ENCODE measurements around the gene ARHGAP26. TPM values are rescaled to one million over a fixed set of nuclear protein-coding genes. Genes with fewer than 3 reads are reported as not detected.

Gene ARHGAP26
- total RNA-seq, 1 experiment from 2014 or later = 39.8 TPM

DNA sequence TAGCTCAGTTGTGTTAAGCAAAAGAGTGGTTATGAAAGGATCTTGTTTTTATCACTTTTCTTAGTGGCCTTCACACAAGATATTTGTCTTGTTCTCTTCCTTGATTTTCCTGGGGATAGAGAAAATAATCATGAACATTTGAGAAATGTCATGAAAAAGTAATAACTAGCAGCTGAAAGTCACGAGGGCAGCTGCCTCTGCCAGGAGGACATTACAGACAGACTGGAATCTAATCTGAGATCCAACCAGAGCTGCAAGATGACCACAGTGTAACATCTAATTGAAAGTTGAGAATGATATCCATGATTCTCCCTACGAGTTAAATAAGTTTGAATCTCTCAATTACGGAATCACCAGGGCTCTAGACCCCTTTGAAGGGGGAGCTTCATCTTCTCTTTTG lies 274.9 kb downstream of the ARHGAP26 start:
- no peaks in the 10 kb centered on the region for H3K9me2 ChIP-seq (replicated peaks; ENCODE audit: insufficient read depth, low read length)
- H3K27me3 ChIP-seq (ENCODE audit: low read length) = no peaks in the 10 kb centered on the region
- H3K4me3 ChIP-seq (ENCODE audit: low read length) = no peak overlapping the region
- no peaks in the 10 kb centered on the region for H3K36me3 ChIP-seq (ENCODE audit: insufficient read depth, low read length)
- H3K4me2 ChIP-seq (ENCODE audit: low read depth, low read length, poor library complexity, severe bottlenecking) = peak overlapping the region; percentile 10
- H3K9me3 ChIP-seq (ENCODE audit: low read length) = no peaks in the 10 kb centered on the region
- no peak for DNase-seq
- peak overlapping the region; percentile 33 for H3K9ac ChIP-seq (ENCODE audit: low read length)
- peak overlapping the region; percentile 60; the same call in 1 of the 2 replicates for H2AFZ ChIP-seq (ENCODE audit: low read length)
- no peaks in the 10 kb centered on the region for H4K20me1 ChIP-seq (ENCODE audit: insufficient read depth, low read depth, low read length)
- no peaks in the 10 kb centered on the region for H3K79me2 ChIP-seq (ENCODE audit: low read length)
- H3K27ac ChIP-seq (ENCODE audit: low read length) = peak overlapping the region; percentile 95
- H3K4me1 ChIP-seq (ENCODE audit: low read length) = peaks cover 83% of the 10 kb centered on the region

- no peaks in the 10 kb centered on the region for H3K36me3 ChIP-seq (ENCODE audit: insufficient read depth, low read length)
- H3K4me1 ChIP-seq (ENCODE audit: low read length) = peaks cover 83% of the 10 kb centered on the region
- H3K4me2 ChIP-seq (ENCODE audit: low read depth, low read length, poor library complexity, severe bottlenecking) = no peak overlapping the region
- no peaks in the 10 kb centered on the region for H3K79me2 ChIP-seq (ENCODE audit: low read length)
- H3K27me3 ChIP-seq (ENCODE audit: low read length) = no peaks in the 10 kb centered on the region
- H3K27ac ChIP-seq (ENCODE audit: low read length) = peak overlapping the region; percentile 85
- peak overlapping the region; percentile 68; the same call in 1 of the 2 replicates for H2AFZ ChIP-seq (ENCODE audit: low read length)
- no peaks in the 10 kb centered on the region for H4K20me1 ChIP-seq (ENCODE audit: insufficient read depth, low read depth, low read length)
- H3K4me3 ChIP-seq (ENCODE audit: low read length) = no peak overlapping the region
- no peaks in the 10 kb centered on the region for H3K9me3 ChIP-seq (ENCODE audit: low read length)
- H3K9ac ChIP-seq (ENCODE audit: low read length) = no peak overlapping the region
- DNase-seq = no peak
- H3K9me2 ChIP-seq (replicated peaks; ENCODE audit: insufficient read depth, low read length) = no peaks in the 10 kb centered on the region
Observed at GRCh38 chr5:143046314-143046713, 276.1 kb downstream of the ARHGAP26 start.

- Histone ChIP-seq H3K9me2 (replicated peaks; ENCODE audit: insufficient read depth, low read length) (no peaks in the 10 kb centered on the region), H3K27me3 (ENCODE audit: low read length) (no peaks in the 10 kb centered on the region), H3K79me2 (ENCODE audit: low read length) (no peaks in the 10 kb centered on the region), H3K36me3 (ENCODE audit: insufficient read depth, low read length) (no peaks in the 10 kb centered on the region), H3K4me3 (ENCODE audit: low read length) (0 out of 2 replicates have a peak overlapping the region, but pooled peaks have one; percentile 7), H2AFZ (ENCODE audit: low read length) (peak overlapping the region; percentile 68), H3K27ac (ENCODE audit: low read length) (peak overlapping the region; percentile 85), H4K20me1 (ENCODE audit: insufficient read depth, low read depth, low read length) (no peaks in the 10 kb centered on the region), H3K4me1 (ENCODE audit: low read length) (peaks cover 83% of the 10 kb centered on the region), H3K4me2 (ENCODE audit: low read depth, low read length, poor library complexity, severe bottlenecking) (peak overlapping the region; percentile 40), H3K9me3 (ENCODE audit: low read length) (no peaks in the 10 kb centered on the region), H3K9ac (ENCODE audit: low read length) (peak overlapping the region; percentile 44)
- DNase-seq = no peak
Observed at GRCh38 chr5:143047091-143047490, 276.9 kb downstream of the ARHGAP26 start.

- peak overlapping the region; percentile 97 for H3K27ac ChIP-seq (ENCODE audit: low read length)
- H4K20me1 ChIP-seq (ENCODE audit: insufficient read depth, low read depth, low read length) = no peaks in the 10 kb centered on the region
- no peaks in the 10 kb centered on the region for H3K79me2 ChIP-seq (ENCODE audit: low read length)
- no peaks in the 10 kb centered on the region for H3K9me2 ChIP-seq (replicated peaks; ENCODE audit: insufficient read depth, low read length)
- DNase-seq = no peak
- no peaks in the 10 kb centered on the region for H3K9me3 ChIP-seq (ENCODE audit: low read length)
- H3K4me2 ChIP-seq (ENCODE audit: low read depth, low read length, poor library complexity, severe bottlenecking) = peak overlapping the region; percentile 66
- H3K27me3 ChIP-seq (ENCODE audit: low read length) = no peaks in the 10 kb centered on the region
- peak overlapping the region; percentile 62 for H2AFZ ChIP-seq (ENCODE audit: low read length)
- H3K9ac ChIP-seq (ENCODE audit: low read length) = peak overlapping the region; percentile 67
- peaks cover 83% of the 10 kb centered on the region for H3K4me1 ChIP-seq (ENCODE audit: low read length)
- no peaks in the 10 kb centered on the region for H3K36me3 ChIP-seq (ENCODE audit: insufficient read depth, low read length)
- H3K4me3 ChIP-seq (ENCODE audit: low read length) = no peak overlapping the region
Observed at GRCh38 chr5:143050183-143050582, 280.0 kb downstream of the ARHGAP26 start.

DNA sequence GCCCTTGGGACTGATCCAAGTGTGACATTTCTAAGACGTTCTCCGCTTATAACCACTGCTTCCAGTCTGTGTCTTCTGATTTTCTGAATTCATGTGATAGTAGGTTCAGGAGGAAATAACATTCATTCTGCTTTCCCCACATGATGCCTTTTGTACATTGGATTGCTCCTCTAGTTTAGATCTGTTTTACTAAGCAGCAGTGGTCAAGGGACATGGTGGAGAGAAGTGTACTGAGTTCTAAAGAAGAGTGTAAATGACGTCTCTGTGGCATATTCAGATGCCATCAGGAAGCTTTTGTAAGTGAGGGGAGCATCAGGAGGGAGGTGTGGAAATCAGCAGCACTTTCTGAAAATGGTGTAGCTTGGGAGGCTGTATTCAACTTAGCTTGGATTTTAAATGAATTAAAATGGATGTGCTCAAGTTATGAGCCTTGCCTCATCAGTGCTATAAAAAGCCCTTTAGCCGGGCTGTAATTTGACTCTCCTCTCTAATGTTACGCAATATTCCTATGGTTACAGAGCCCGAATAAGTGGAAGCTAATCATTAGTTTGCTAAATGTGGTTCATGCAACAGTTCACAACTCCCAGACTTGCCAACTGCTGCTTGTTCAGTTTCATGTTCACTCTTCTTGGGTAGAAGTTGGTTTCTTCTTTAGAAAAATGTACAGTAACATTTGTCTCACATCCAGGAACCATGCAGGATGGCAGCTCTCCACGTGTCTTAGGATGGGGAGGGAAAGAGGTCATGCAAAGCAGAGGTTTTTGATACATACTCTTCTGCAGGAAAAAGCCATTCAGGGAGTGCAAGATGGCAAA lies 281.3 kb downstream of the ARHGAP26 start:
- H3K79me2 ChIP-seq (ENCODE audit: low read length) = no peaks in the 10 kb centered on the region
- H2AFZ ChIP-seq (ENCODE audit: low read length) = peak overlapping the region; percentile 60
- no peaks in the 10 kb centered on the region for H3K9me3 ChIP-seq (ENCODE audit: low read length)
- no peaks in the 10 kb centered on the region for H3K27me3 ChIP-seq (ENCODE audit: low read length)
- DNase-seq = peak; percentile 96
- H3K9ac ChIP-seq (ENCODE audit: low read length) = peak overlapping the region; percentile 67
- H3K27ac ChIP-seq (ENCODE audit: low read length) = peak overlapping the region; percentile 97
- H3K4me2 ChIP-seq (ENCODE audit: low read depth, low read length, poor library complexity, severe bottlenecking) = peak overlapping the region; percentile 66
- H3K4me3 ChIP-seq (ENCODE audit: low read length) = peak overlapping the region; percentile 39
- H3K4me1 ChIP-seq (ENCODE audit: low read length) = peaks cover 88% of the 10 kb centered on the region
- H3K36me3 ChIP-seq (ENCODE audit: insufficient read depth, low read length) = no peaks in the 10 kb centered on the region
- no peaks in the 10 kb centered on the region for H4K20me1 ChIP-seq (ENCODE audit: insufficient read depth, low read depth, low read length)
- no peaks in the 10 kb centered on the region for H3K9me2 ChIP-seq (replicated peaks; ENCODE audit: insufficient read depth, low read length)

- no peaks in the 10 kb centered on the region for H3K36me3 ChIP-seq (ENCODE audit: insufficient read depth, low read length)
- H3K79me2 ChIP-seq (ENCODE audit: low read length) = no peaks in the 10 kb centered on the region
- H3K4me1 ChIP-seq (ENCODE audit: low read length) = peaks cover 94% of the 10 kb centered on the region
- no peak overlapping the region for H3K4me3 ChIP-seq (ENCODE audit: low read length)
- peak; percentile 63 for DNase-seq
- no peaks in the 10 kb centered on the region for H3K9me3 ChIP-seq (ENCODE audit: low read length)
- H2AFZ ChIP-seq (ENCODE audit: low read length) = 0 out of 2 replicates have a peak overlapping the region, but pooled peaks have one; percentile 19
- no peaks in the 10 kb centered on the region for H3K27me3 ChIP-seq (ENCODE audit: low read length)
- no peaks in the 10 kb centered on the region for H3K9me2 ChIP-seq (replicated peaks; ENCODE audit: insufficient read depth, low read length)
- peak overlapping the region; percentile 41 for H3K9ac ChIP-seq (ENCODE audit: low read length)
- H3K27ac ChIP-seq (ENCODE audit: low read length) = peak overlapping the region; percentile 97
- peak overlapping the region; percentile 66 for H3K4me2 ChIP-seq (ENCODE audit: low read depth, low read length, poor library complexity, severe bottlenecking)
- H4K20me1 ChIP-seq (ENCODE audit: insufficient read depth, low read depth, low read length) = no peaks in the 10 kb centered on the region
Observed at GRCh38 chr5:143052967-143053682, 282.9 kb downstream of the ARHGAP26 start.

DNA sequence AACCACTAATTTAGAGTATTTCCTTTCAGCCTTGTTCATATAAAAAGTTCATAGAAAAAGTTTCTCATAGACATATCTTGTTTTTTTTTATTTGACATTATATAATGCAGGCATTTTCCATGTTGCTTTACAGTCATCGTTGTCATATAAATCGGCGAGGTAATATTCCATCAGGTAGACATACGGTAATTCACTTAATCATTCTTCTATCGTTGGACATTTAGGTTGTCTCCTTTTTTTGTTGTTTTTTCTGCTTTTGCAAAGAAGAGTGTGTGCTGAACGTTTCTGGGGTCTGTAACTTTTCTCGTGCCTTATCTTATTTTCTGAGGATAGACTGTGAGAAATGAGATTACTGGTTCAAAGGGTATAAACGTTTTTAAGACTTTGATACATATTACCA lies 283.6 kb downstream of the ARHGAP26 start:
- Histone ChIP-seq H3K9ac (ENCODE audit: low read length) (peak overlapping the region; percentile 48), H3K79me2 (ENCODE audit: low read length) (no peaks in the 10 kb centered on the region), H3K36me3 (ENCODE audit: insufficient read depth, low read length) (no peaks in the 10 kb centered on the region), H3K9me3 (ENCODE audit: low read length) (no peaks in the 10 kb centered on the region), H3K27ac (ENCODE audit: low read length) (peak overlapping the region; percentile 97), H3K27me3 (ENCODE audit: low read length) (no peaks in the 10 kb centered on the region), H4K20me1 (ENCODE audit: insufficient read depth, low read depth, low read length) (no peaks in the 10 kb centered on the region), H3K4me2 (ENCODE audit: low read depth, low read length, poor library complexity, severe bottlenecking) (peak overlapping the region; percentile 66), H3K4me1 (ENCODE audit: low read length) (peaks cover 93% of the 10 kb centered on the region), H3K4me3 (ENCODE audit: low read length) (peak overlapping the region; percentile 13; the same call in 1 of the 2 replicates), H2AFZ (ENCODE audit: low read length) (peak overlapping the region; percentile 11; the same call in 1 of the 2 replicates), H3K9me2 (replicated peaks; ENCODE audit: insufficient read depth, low read length) (no peaks in the 10 kb centered on the region)
- DNase-seq = no peak

GRCh38 chr5:143054480-143054941 lies 284.3 kb downstream of the ARHGAP26 start:
- Histone ChIP-seq H3K36me3 (ENCODE audit: insufficient read depth, low read length) (no peaks in the 10 kb centered on the region), H3K27ac (ENCODE audit: low read length) (peak overlapping the region; percentile 97), H3K9ac (ENCODE audit: low read length) (peak overlapping the region; percentile 48), H3K4me1 (ENCODE audit: low read length) (peaks cover 86% of the 10 kb centered on the region), H4K20me1 (ENCODE audit: insufficient read depth, low read depth, low read length) (no peaks in the 10 kb centered on the region), H3K27me3 (ENCODE audit: low read length) (no peaks in the 10 kb centered on the region), H3K4me2 (ENCODE audit: low read depth, low read length, poor library complexity, severe bottlenecking) (peak overlapping the region; percentile 66), H3K79me2 (ENCODE audit: low read length) (no peaks in the 10 kb centered on the region), H2AFZ (ENCODE audit: low read length) (peak overlapping the region; percentile 11; the same call in 1 of the 2 replicates), H3K4me3 (ENCODE audit: low read length) (peak overlapping the region; percentile 13; the same call in 1 of the 2 replicates), H3K9me2 (replicated peaks; ENCODE audit: insufficient read depth, low read length) (no peaks in the 10 kb centered on the region), H3K9me3 (ENCODE audit: low read length) (no peaks in the 10 kb centered on the region)
- DNase-seq = peak; percentile 74

Data from Karpas-422 (cell line).